Stimulated activated CD4-positive, alpha-beta T cell treated with anti-CD3 and anti-CD28 coated beads, TNF-alpha, amount 100 ng/mL, for 4 hours (primary cell): ENCODE measurements around the gene ANO3.

Experiments
- DNase-seq, 3 experiments: peaks; one replicate each; pipeline ENCODE4 v3.0.0-alpha.2; 2020; ENCODE audit warnings: low read depth in 3 of 3

Gene ANO3

DNA sequence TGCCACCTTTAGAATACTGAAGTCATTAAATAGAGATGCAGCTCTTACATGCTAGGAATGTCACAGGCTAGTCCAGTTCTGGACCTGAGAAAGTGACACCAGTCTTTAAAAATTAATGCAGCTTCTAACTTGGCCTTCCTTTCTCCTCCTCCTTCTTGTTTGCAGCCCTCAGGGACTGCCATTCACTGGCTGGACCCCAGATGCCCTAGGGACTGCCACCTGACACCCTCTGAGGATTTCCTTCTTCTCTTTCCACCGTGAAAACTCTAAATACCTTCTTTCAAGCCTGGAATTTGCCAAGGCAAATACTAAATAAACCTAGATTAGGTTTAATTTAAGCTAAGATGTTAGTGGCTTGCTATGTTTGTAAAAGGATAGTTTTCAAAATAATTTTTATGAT lies 161.7 kb downstream of the ANO3 start:
- DNase-seq = no peak

DNA sequence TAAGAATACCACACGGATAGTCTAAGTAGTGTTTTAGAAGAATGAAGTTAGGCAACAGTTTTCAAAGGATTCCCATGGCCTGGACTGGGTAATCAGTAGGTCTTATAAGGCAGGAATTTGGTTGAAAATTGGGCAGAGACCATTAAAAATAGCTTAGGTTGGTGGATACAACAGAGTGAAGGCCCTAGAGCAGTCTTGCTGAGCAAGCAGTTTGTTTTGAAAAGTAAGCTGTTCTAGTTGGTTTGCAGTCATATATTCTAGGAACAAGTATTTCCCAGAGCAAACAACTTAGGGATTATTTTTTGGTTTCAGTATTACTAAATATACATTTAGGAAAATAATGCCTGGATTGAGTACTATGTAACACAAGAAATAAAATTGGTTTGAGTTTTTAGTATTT lies 175.3 kb downstream of the ANO3 start:
- no peak for DNase-seq

DNA sequence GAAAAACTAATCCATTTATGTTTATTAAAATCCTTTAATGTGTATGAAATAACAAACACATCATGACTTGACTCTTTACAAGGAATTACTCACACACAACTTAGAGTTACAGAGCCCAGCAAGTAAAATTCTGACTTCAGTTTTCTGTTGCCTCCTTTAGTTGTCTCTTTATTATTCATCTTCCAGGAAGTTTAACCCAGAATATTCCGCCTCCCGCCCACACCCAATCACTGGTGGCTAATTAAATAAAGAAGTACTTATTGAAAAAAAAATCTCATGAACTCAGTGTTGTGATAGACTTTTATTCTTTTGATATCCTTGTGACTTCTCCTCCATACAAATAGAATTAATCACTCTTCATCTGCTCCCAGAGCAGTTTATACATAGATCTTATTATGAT lies 178.2 kb downstream of the ANO3 start:
- no peak for DNase-seq

DNA sequence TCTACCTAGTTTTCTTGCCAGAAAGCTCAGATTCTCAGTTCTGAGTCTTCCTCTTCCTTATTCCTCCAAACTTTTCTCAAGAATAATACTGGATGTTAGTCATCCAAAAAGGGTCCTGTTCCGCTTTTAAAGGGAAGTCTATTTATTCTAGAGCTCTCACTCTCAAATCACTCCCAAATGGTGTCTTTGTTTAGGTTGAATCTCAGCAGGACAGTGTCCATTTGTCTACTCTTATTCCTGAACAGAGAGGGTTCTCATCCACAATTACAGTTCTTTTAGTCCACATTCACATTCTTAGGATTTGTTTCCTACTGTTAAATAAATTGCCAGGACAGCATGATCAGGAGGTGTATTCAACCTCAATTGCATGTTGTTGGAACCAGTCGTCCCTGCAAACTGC lies 178.8 kb downstream of the ANO3 start:
- DNase-seq = no peak

DNA sequence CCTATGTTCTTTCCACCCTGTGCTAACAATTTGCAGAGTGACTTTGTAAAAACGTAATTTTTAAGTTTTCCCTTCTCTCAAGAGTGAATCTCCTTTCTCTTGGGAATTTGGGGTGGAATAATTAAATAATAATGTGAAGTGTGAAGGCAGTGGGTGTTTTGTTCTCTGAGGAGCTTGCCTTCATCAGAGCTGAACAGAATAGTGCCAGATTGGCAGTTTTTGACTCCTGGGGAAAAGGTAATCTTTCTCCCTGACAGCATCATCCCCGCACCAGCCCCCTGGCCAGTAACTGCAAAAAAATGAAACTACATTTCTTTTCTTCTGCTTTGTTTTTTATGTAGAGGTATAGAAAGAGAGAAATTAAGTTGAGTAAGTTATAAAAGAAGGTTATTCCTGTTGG lies 180.3 kb downstream of the ANO3 start:
- DNase-seq = no peak

DNA sequence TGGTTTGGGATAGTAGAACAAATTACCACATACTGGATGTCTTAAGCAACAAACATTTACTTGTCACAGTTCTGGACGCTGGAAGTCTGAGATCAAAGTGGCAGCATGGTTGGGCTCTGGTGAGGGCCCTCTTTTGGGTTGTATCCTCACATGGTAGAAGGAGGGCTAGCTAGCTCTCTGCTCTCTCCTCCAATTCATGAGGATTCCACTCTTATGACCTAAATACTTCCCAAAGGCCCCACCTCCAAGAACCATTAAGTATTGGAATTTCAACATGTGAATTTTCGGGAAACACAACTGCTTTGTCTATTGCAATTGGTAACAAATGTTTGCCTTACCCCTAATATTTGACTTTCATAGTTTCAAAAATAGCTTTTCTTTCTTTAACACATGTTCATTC lies 187.5 kb downstream of the ANO3 start:
- no peak for DNase-seq

DNA sequence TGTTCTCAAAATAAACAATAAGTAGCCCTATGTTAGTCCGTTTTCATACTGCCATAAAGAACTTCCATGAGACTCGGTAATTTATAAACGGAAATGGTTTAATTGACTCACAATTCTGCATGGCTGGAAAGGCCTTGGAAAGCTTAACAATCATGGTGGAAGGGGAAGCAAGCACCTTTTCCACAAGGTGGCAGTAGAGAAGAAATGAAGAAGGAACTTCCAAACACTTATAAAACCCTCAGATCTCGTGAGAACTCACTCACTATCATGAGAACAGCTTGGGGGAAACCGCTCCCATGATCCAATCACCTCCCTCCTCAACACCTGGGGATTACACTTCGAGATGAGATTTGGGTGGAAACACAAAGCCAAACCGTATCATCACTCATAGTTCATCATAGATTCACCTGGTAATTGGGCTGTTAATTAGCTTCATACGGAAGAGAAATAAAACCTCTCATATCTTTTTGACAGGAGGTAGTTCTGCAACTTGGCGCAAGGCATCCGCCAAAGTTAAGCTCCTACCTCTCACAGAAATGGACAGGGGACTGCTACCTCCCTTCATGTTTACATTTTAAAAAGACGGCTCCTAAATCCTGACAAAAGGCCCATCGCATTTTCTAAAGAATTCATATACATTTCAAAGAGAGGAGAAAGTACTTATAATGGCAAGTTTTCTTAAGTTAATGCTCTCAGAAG lies 191.1 kb downstream of the ANO3 start:
- no peak for DNase-seq

DNA sequence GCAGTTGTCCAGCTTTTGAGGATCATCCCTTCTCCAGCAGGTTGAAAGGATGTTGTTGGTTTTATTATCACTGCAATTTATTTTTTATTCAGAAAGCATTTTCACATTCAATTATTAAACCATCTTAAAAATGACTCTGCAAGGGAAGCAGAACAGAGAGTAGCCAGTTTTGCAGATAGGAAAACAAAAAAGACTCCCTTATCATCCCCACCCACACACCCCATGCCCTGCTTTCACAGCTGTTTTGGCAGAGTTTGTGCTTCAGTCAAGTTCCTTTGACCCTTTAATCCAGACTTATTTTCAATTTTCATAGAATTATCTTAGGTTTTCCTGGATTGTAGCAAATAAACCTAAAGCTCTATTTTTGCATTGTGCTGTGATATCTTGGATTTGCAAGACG lies 195.8 kb downstream of the ANO3 start:
- DNase-seq = no peak

- no peak for DNase-seq
These were observed 205.4 kb downstream of the ANO3 start for GRCh38 chr11:26537341-26537740.

GRCh38 chr11:26539517-26539916 lies 207.6 kb downstream of the ANO3 start:
- DNase-seq = no peak

DNA sequence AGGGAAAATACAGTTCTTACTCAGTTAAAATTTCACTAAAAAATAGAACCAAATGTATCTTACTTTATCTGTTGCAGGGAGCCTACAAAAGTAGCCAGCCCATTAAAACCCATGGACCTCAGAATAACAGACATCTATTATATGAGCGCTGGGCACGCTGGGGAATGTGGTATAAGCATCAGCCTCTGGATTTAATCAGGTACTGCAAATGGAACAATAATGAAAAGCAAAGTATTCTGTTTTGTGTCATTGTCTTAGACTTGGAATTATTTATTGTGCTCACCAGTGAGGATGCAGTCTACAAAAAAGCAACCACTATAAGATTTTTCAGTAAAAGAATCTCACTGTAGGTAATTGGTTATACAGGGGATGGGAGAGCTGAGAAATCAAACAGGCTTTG lies 209.9 kb downstream of the ANO3 start:
- DNase-seq = no peak

DNA sequence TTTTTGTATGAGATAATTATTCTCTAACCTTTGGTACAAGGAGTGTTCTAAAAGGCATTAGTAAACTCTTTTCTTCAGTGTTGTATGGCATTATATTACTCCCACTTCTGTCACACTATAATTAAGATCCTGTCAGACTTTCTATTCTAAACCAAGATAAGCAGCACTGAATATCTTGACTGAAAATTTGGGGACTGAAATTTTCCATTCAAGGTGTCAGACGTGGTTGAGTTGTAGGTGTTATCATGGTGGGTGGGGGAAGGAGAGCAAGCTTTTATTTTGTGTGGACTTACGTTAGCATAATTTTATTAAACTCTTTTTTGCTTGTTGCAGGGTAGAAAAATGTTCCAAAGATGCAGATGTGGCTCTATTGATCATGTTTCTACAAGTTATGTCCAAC lies 217.2 kb downstream of the ANO3 start:
- DNase-seq = no peak

- no peak for DNase-seq
These were observed 218.1 kb downstream of the ANO3 start for GRCh38 chr11:26550022-26550421.

DNA sequence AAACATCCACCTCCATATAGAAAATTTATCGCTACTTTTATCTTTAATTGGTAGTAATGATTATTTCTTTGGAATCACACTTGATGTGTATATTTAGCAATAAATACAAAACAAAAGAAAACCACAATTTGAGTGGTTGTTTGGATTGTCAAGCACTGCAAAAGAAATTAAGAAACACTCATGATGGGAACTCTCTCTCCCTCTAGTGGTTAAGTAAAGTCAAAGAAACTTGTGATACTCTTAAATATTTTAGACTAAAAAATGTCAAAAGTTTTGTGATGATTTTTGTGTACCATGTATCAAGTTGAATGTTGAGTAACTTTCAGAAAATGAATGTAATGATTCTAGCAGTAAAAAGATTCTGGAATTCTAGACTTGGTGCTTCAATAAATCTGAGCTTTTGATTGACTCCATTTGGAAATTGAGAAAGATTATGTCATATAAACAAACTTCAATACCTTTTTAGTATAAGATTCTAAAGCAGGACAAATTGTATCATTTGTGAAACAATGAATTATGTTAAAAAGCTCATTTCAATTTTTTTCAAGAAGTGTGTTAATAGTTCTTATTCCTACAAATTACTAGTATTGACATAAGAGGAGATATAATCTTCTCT lies 219.4 kb downstream of the ANO3 start:
- DNase-seq = no peak

GRCh38 chr11:26553182-26553581 lies 221.3 kb downstream of the ANO3 start:
- DNase-seq = no peak

DNA sequence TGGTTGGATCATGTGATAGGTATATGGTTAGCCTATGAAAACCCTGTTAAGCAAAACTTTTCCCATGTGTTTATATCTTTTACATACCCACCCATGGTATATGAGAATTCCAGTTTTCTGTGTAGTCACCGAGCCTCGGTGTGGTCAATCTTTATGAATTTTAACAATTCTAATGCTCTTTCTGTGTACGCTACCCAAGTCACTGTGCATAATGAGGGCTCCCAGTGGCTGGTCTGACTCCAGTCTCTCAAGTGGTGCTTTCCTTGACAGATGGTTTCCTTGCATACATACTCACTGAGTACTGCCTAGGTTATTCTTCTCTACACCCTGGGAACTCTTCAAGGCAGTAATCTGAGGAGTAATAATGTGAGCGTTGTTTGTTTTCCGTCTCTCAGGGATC lies 222.5 kb downstream of the ANO3 start:
- DNase-seq = no peak

DNA sequence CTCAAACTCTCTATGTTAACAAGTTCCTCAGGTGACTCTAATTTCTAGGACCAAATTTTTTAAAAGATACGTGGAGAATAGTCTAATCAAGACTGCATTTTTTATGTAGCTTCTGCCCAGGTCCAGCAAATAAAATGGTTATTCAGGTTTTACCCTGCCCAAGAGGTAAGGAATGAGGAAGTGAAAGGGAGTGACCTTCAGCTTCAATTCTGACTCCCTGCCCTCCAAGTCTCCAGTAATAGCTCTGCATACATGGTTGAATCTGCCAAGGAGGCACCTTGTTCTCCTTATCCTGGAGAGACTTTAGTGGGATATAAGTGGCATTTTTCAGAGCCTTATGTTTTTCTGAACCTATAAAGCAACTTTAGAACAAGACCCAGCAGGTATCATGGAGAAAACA lies 224.7 kb downstream of the ANO3 start:
- DNase-seq = no peak

- no peak for DNase-seq
These were observed 225.7 kb downstream of the ANO3 start for GRCh38 chr11:26557666-26558065.

GRCh38 chr11:26558190-26558589 lies 226.3 kb downstream of the ANO3 start:
- no peak for DNase-seq

- DNase-seq = no peak
These were observed 237.7 kb downstream of the ANO3 start for GRCh38 chr11:26569646-26570045.

GRCh38 chr11:26571861-26572654 lies 240.1 kb downstream of the ANO3 start, which contains the start of gene MUC15:
Gene MUC15 (minus strand): TSS chr11:26572263. CDS start chr11:26567094, 5,169 bp downstream.
- no peak for DNase-seq

GRCh38 chr11:26572770-26573402 lies 241.0 kb downstream of the ANO3 start:
- no peak for DNase-seq
